ENCODE measurements around the gene YIPF3. TPM values are rescaled to one million over a fixed set of nuclear protein-coding genes. Genes with fewer than 3 reads are reported as not detected.
A peak's percentile ranks its signal among the peaks of the same experiment; 100 is the strongest.

The YIPF3 gene
- total RNA-seq, 1 donor from 2014 or later: 80.0 TPM

GRCh38 chr6:43509984-43510826 is 6.5 kb downstream of the YIPF3 start, which contains the start of gene LRRC73:
Gene LRRC73, minus strand, starts transcription at chr6:43510346. Its CDS starts 561 bp downstream, at chr6:43509785.
- Histone ChIP-seq H3K4me3 (peak within 1 kb of the TSS; percentile 61 to 64), H3K9me3 (no peaks in the 10 kb centered on the region), H3K27ac (peak within 1 kb of the TSS; percentile 42), H3K27me3 (no peaks in the 10 kb centered on the region), H3K36me3 (peaks cover 0 to 42% of the 10 kb centered on the region in 2 donors), H3K4me1 (peaks cover 36% of the 10 kb centered on the region)
- TF ChIP-seq POLR2AphosphoS5 (IDR thresholded peaks at IDR 0.05; ENCODE audit: insufficient read depth in 1 of 2, low read depth in 1 of 2) (peak in 1 of 2 donors; percentile 39), POLR2A (IDR thresholded peaks at IDR 0.05) (no peak), CTCF (IDR thresholded peaks at IDR 0.05) (no peak)
- no peak for DNase-seq (ENCODE audit: extremely low spot score in 2 of 2)
- intact Hi-C loops (cut with DNase I): loop anchor here (5.0 to 10.0 kb wide), 2 partner anchors 58 to 145 kb away; partner anchors contain the start of gene ZNF318

GRCh38 chr6:43509142-43509983 is 7.4 kb downstream of the YIPF3 start:
- DNase-seq (ENCODE audit: extremely low spot score in 2 of 2): no peak
- Histone ChIP-seq H3K4me1 (peaks cover 28% of the 10 kb centered on the region), H3K36me3 (peaks cover 0 to 42% of the 10 kb centered on the region in 2 donors), H3K27me3 (no peaks in the 10 kb centered on the region), H3K4me3 (peak overlapping the region; percentile 61 to 64), H3K27ac (peak overlapping the region; percentile 42), H3K9me3 (no peaks in the 10 kb centered on the region)
- no peak for TF ChIP-seq POLR2AphosphoS5 (IDR thresholded peaks at IDR 0.05; ENCODE audit: insufficient read depth in 1 of 2, low read depth in 1 of 2)
- no peak for TF ChIP-seq POLR2A (IDR thresholded peaks at IDR 0.05)
- no peak for TF ChIP-seq CTCF (IDR thresholded peaks at IDR 0.05)
- intact Hi-C loops (cut with DNase I): loop anchor here (5.0 to 10.0 kb wide), 2 partner anchors 57 to 145 kb away; partner anchors contain the start of gene ZNF318

GRCh38 chr6:43508481-43509141 is 8.1 kb downstream of the YIPF3 start:
- peaks cover 0 to 39% of the 10 kb centered on the region in 2 donors for H3K36me3 ChIP-seq
- no peak overlapping the region for H3K4me3 ChIP-seq

More at GRCh38 chr6:43508481-43509141, 8.1 kb downstream of the YIPF3 start:
- intact Hi-C loops (cut with DNase I): loop anchor here (5.0 to 10.0 kb wide), 2 partner anchors 56 to 144 kb away; partner anchors contain the start of gene ZNF318
- no peak for DNase-seq (ENCODE audit: extremely low spot score in 2 of 2)
- TF ChIP-seq POLR2AphosphoS5 (IDR thresholded peaks at IDR 0.05; ENCODE audit: insufficient read depth in 1 of 2, low read depth in 1 of 2) (no peak), POLR2A (IDR thresholded peaks at IDR 0.05) (no peak), CTCF (IDR thresholded peaks at IDR 0.05) (no peak)
- Histone ChIP-seq H3K27me3 (no peaks in the 10 kb centered on the region), H3K9me3 (no peaks in the 10 kb centered on the region), H3K4me1 (peaks cover 24% of the 10 kb centered on the region), H3K27ac (no peak overlapping the region)

Data from vagina (tissue), 2 donors.